ENCODE measurements around the gene LAMB4. TPM values are rescaled to one million over a fixed set of nuclear protein-coding genes. Genes with fewer than 3 reads are reported as not detected.

Gene LAMB4
- total and polyA plus RNA-seq, 2 of the 8 experiments (the other 6 are each of a cell fraction or from before 2014, with no cell fraction given), result not detected

- Histone ChIP-seq H3K18ac (ENCODE audit: extremely low read depth, low read length) (no peak overlapping the region), H3K27ac (ENCODE audit: low read depth, low read length) (no peak overlapping the region), H3K4me2 (ENCODE audit: insufficient read depth in 1 of 2, low read depth in 2 of 2, low read length in 2 of 2) (no peak overlapping the region), H3K79me1 (ENCODE audit: low read depth, low read length) (no peaks in the 10 kb centered on the region), H3K23ac (ENCODE audit: insufficient read length) (no peak overlapping the region), H3K9me3 (ENCODE audit: insufficient read depth in 2 of 2, low read depth in 1 of 2, low read length in 1 of 2) (no peaks in the 10 kb centered on the region), H2AFZ (ENCODE audit: low read length) (no peak overlapping the region), H3K27me3 (replicated peaks in 1 of 4; ENCODE audit: control insufficient read depth in 3 of 4, extremely low read depth in 1 of 4, insufficient read depth in 3 of 4, low read length in 3 of 4) (no peaks in the 10 kb centered on the region), H2BK120ac (replicated peaks; ENCODE audit: low read depth, low read length) (no peak overlapping the region), H4K5ac (ENCODE audit: insufficient read length, low read depth, low read length) (no peak overlapping the region), H2BK5ac (ENCODE audit: low read depth, low read length) (no peak overlapping the region), H2BK15ac (ENCODE audit: low read length) (no peak overlapping the region), H3K9ac (replicated peaks in 1 of 4; ENCODE audit: extremely low read depth in 1 of 4, low read depth in 3 of 4, low read length in 3 of 4) (no peak overlapping the region), H3K4me1 (replicated peaks in 1 of 4; ENCODE audit: control insufficient read depth in 3 of 4, insufficient read depth in 4 of 4, low read length in 3 of 4) (peaks cover 0 to 6% (median 0%) of the 10 kb centered on the region in 4 experiments; a peak in 1 of 7 replicates), H2AK5ac (ENCODE audit: low read depth, low read length) (no peak overlapping the region), H4K91ac (replicated peaks; ENCODE audit: insufficient read length, low read length) (no peak overlapping the region), H3K4ac (replicated peaks; ENCODE audit: insufficient read length, low read depth, low read length) (no peak overlapping the region), H3K14ac (ENCODE audit: insufficient read length) (no peak overlapping the region), H3K36me3 (ENCODE audit: control insufficient read depth in 2 of 4, insufficient read depth in 4 of 4, low read length in 3 of 4) (no peaks in the 10 kb centered on the region), H3K23me2 (ENCODE audit: low read depth, low read length) (no peaks in the 10 kb centered on the region), H4K20me1 (replicated peaks in 1 of 2; ENCODE audit: control insufficient read depth in 1 of 2, insufficient read depth in 2 of 2, low read length in 2 of 2) (no peaks in the 10 kb centered on the region), H4K8ac (ENCODE audit: extremely low read depth, insufficient read depth, low read length) (no peak overlapping the region), H3K56ac (replicated peaks; ENCODE audit: insufficient read length, low read depth, low read length) (no peak overlapping the region), H2BK20ac (ENCODE audit: low read length) (no peak overlapping the region), H3K79me2 (ENCODE audit: control insufficient read depth in 1 of 2, insufficient read depth in 2 of 2, low read length in 2 of 2) (no peaks in the 10 kb centered on the region), H3K4me3 (ENCODE audit: extremely low read depth in 1 of 4, insufficient read depth in 2 of 4, low read depth in 3 of 4, low read length in 4 of 4) (no peak overlapping the region), H2BK12ac (ENCODE audit: low read depth, low read length) (no peak overlapping the region)
- TF ChIP-seq POLR2AphosphoS5 (IDR thresholded peaks at IDR 0.05; ENCODE audit: low read depth, low read length) (no peak), JUND (IDR thresholded peaks at IDR 0.05; ENCODE audit: low read length) (no peak), CEBPB (IDR thresholded peaks at IDR 0.05; ENCODE audit: low read depth, low read length) (no peak), SP1 (IDR thresholded peaks at IDR 0.05; ENCODE audit: low read depth, low read length) (no peak), FOSL1 (IDR thresholded peaks at IDR 0.05; ENCODE audit: insufficient read depth, low read depth, low read length) (no peak), EP300 (IDR thresholded peaks at IDR 0.05; ENCODE audit: borderline replicate concordance in 1 of 2, low read depth in 2 of 2, low read length in 2 of 2) (no peak), BRCA1 (IDR thresholded peaks at IDR 0.05; ENCODE audit: low read depth, low read length) (no peak), HDAC2 (IDR thresholded peaks at IDR 0.05; ENCODE audit: borderline replicate concordance in 1 of 2, low read depth in 2 of 2, low read length in 2 of 2) (no peak), RNF2 (IDR thresholded peaks at IDR 0.05; ENCODE audit: borderline replicate concordance, low read depth, low read length, missing control alignments, poor library complexity, severe bottlenecking) (no peak), GTF2F1 (IDR thresholded peaks at IDR 0.05; ENCODE audit: borderline replicate concordance, low read depth, low read length) (no peak), TAF1 (IDR thresholded peaks at IDR 0.05; ENCODE audit: low read depth, low read length) (no peak), SAP30 (IDR thresholded peaks at IDR 0.05; ENCODE audit: insufficient read depth, insufficient replicate concordance, low read length) (no peak)
- TF ChIP-seq, protein P1, sequence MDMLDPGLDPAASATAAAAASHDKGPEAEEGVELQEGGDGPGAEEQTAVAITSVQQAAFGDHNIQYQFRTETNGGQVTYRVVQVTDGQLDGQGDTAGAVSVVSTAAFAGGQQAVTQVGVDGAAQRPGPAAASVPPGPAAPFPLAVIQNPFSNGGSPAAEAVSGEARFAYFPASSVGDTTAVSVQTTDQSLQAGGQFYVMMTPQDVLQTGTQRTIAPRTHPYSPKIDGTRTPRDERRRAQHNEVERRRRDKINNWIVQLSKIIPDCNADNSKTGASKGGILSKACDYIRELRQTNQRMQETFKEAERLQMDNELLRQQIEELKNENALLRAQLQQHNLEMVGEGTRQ (IDR thresholded peaks at IDR 0.05; ENCODE audit: low read length), result no peak
- ChIA-PET POLR2A (ENCODE audit: partially characterized antibody) (no interaction called here), CTCF (ENCODE audit: partially characterized antibody) (interaction anchor here (1.3 to 2.8 kb wide), 2 partner anchors 13 to 46 kb away, joined by 5 to 11 read pairs; no protein-coding TSS in a partner anchor)
- DNase-seq (ENCODE audit: low read depth in 1 of 2, low spot score in 2 of 2), result no peak
- no peak for FAIRE-seq
- 91% methylated on average over 1 of the region's 1 CpG; no CpG with 5 or more reads in 1 of the 2 experiments for WGBS, 2 experiments (ENCODE audit: extremely low coverage in 1 of 2, insufficient coverage in 1 of 2, insufficient read length in 1 of 2, insufficient replicate concordance in 2 of 2, low coverage in 1 of 2, low lambda C conversion rate in 2 of 2, missing lambda C conversion rate in 1 of 2)
Measured at GRCh38 chr7:108099713-108100112, 30.4 kb downstream of the LAMB4 start.

Measured in H1 (cell line).